H9 (cell line): Measurements from ENCODE around the gene DPF3. TPM values are rescaled to one million over a fixed set of nuclear protein-coding genes. Genes with fewer than 3 reads are reported as not detected.

Experiments
- DNase-seq: peaks from one replicate; pipeline ENCODE4 v3.0.0-alpha.2; 2017
- H2AFZ ChIP-seq: one replicate; pipeline ENCODE4 v1.6.1; 2013; ENCODE audit warnings: mild to moderate bottlenecking, low read length, control low read depth, moderate library complexity
- H2AK5ac ChIP-seq: 2 replicates; pipeline ENCODE4 v1.6.1; 2013; ENCODE audit warnings: low read length, control low read depth, mixed read lengths; ENCODE audit not compliant: insufficient read length
- H2BK120ac ChIP-seq: one replicate; pipeline ENCODE4 v1.6.1; 2013; ENCODE audit warnings: low read depth, mild to moderate bottlenecking, low read length, control low read depth, inconsistent platforms; ENCODE audit not compliant: poor library complexity, severe bottlenecking
- H2BK12ac ChIP-seq: 2 replicates; pipeline ENCODE4 v1.6.1; 2013; ENCODE audit warnings: low read length, control low read depth, mixed read lengths, low read depth; ENCODE audit not compliant: insufficient read length
- H2BK15ac ChIP-seq: 2 replicates; pipeline ENCODE4 v1.6.1; 2013; ENCODE audit warnings: low read depth, low read length, control low read depth
- H2BK20ac ChIP-seq: one replicate; pipeline ENCODE4 v1.6.1; 2013; ENCODE audit warnings: low read depth, mild to moderate bottlenecking, low read length, control low read depth, inconsistent platforms; ENCODE audit not compliant: poor library complexity, severe bottlenecking
- H2BK5ac ChIP-seq: 2 replicates; pipeline ENCODE4 v1.6.1; 2013; ENCODE audit warnings: low read length, control low read depth, mixed read lengths; ENCODE audit not compliant: insufficient read length
- H3K14ac ChIP-seq: 2 replicates; pipeline ENCODE4 v1.6.1; 2013; ENCODE audit warnings: low read length, control low read depth; ENCODE audit not compliant: insufficient read depth
- H3K18ac ChIP-seq: 2 replicates; pipeline ENCODE4 v1.6.1; 2013; ENCODE audit warnings: low read depth, mild to moderate bottlenecking, mixed read lengths, low read length, control low read depth; ENCODE audit not compliant: insufficient read length
- H3K23ac ChIP-seq: 2 replicates; pipeline ENCODE4 v1.6.1; 2013; ENCODE audit warnings: low read length, control low read depth, mixed read lengths, low read depth; ENCODE audit not compliant: insufficient read length
- H3K23me2 ChIP-seq: 2 replicates; pipeline ENCODE4 v1.6.1; 2013; ENCODE audit warnings: low read depth, mild to moderate bottlenecking, mixed read lengths, low read length, control low read depth; ENCODE audit not compliant: insufficient read length, poor library complexity, severe bottlenecking
- H3K27ac ChIP-seq: 2 replicates; pipeline ENCODE4 v1.5.1; 2013; ENCODE audit warnings: low read length, control low read depth, mixed read lengths, low read depth; ENCODE audit not compliant: insufficient read length
- H3K27me3 ChIP-seq: 2 replicates; pipeline ENCODE4 v1.6.1; 2013; ENCODE audit warnings: low read length, control low read depth, inconsistent platforms; ENCODE audit not compliant: insufficient read depth
- H3K4ac ChIP-seq: 2 replicates; pipeline ENCODE4 v1.6.1; 2013; ENCODE audit warnings: low read depth, mild to moderate bottlenecking, control low read depth, inconsistent platforms, low read length, moderate library complexity
- H3K4me1 ChIP-seq: 2 replicates; pipeline ENCODE4 v1.6.1; 2013; ENCODE audit warnings: low read length, control low read depth, inconsistent platforms; ENCODE audit not compliant: insufficient read depth
- H3K4me2 ChIP-seq: 2 replicates; pipeline ENCODE4 v1.6.1; 2013; ENCODE audit warnings: low read length, control low read depth, mixed read lengths; ENCODE audit not compliant: insufficient read length, insufficient read depth
- H3K56ac ChIP-seq: 2 replicates; pipeline ENCODE4 v1.6.1; 2013; ENCODE audit warnings: low read depth, mild to moderate bottlenecking, mixed read lengths, low read length, control low read depth; ENCODE audit not compliant: insufficient read length
- H3K79me1 ChIP-seq: 2 replicates; pipeline ENCODE4 v1.6.1; 2013; ENCODE audit warnings: low read depth, mild to moderate bottlenecking, moderate library complexity, low read length, control low read depth, inconsistent platforms; ENCODE audit not compliant: insufficient read depth, poor library complexity, severe bottlenecking
- H3K79me2 ChIP-seq: 2 replicates; pipeline ENCODE4 v1.6.1; 2013; ENCODE audit warnings: low read length, control low read depth, inconsistent platforms; ENCODE audit not compliant: insufficient read depth
- H3K9ac ChIP-seq: 2 replicates; pipeline ENCODE4 v1.6.1; 2013; ENCODE audit warnings: low read length, control low read depth, mixed read lengths; ENCODE audit not compliant: insufficient read length; ENCODE audit errors: extremely low read depth
- H3K9me3 ChIP-seq: one replicate; pipeline ENCODE4 v1.6.1; 2013; ENCODE audit warnings: low read depth, low read length, inconsistent platforms; ENCODE audit not compliant: control insufficient read depth
- H3T11ph ChIP-seq: one replicate; pipeline ENCODE4 v1.6.1; 2013; ENCODE audit warnings: mild to moderate bottlenecking, low read length, control low read depth, inconsistent platforms
- H4K20me1 ChIP-seq: one replicate; pipeline ENCODE4 v1.6.1; 2013; ENCODE audit not compliant: control insufficient read depth, insufficient read length, insufficient read depth
- H4K5ac ChIP-seq: 2 replicates; pipeline ENCODE4 v1.6.1; 2013; ENCODE audit warnings: low read depth, mild to moderate bottlenecking, mixed read lengths, low read length, control low read depth; ENCODE audit not compliant: insufficient read length
- H4K8ac ChIP-seq: replicated peaks from 2 replicates; pipeline ENCODE4 v1.6.1; 2013; ENCODE audit warnings: low read length, control low read depth, mixed read lengths, low read depth; ENCODE audit not compliant: insufficient read length
- H4K91ac ChIP-seq: 2 replicates; pipeline ENCODE4 v1.6.1; 2013; ENCODE audit warnings: low read depth, mild to moderate bottlenecking, moderate library complexity, mixed read lengths, low read length, control low read depth; ENCODE audit not compliant: insufficient read length
- H3K27ac Mint-ChIP-seq, 3 experiments: 2 replicates in 2 of 3; 3 replicates in 1 of 3; pipeline ENCODE4 v1.8.0; 2020 to 2021; ENCODE audit warnings: mixed read lengths in 3 of 3, mild to moderate bottlenecking in 1 of 3, moderate library complexity in 1 of 3
- H3K27me3 Mint-ChIP-seq: 2 replicates; pipeline ENCODE4 v1.8.0; 2021; ENCODE audit warnings: low read depth, mild to moderate bottlenecking, moderate library complexity, mixed read lengths
- H3K36me3 Mint-ChIP-seq, 3 experiments: 2 replicates in 2 of 3; 3 replicates in 1 of 3; pipeline ENCODE4 v1.8.0; 2020 to 2021; ENCODE audit warnings: low read depth in 3 of 3, mixed read lengths in 3 of 3; ENCODE audit not compliant: insufficient read depth in 1 of 3
- H3K4me1 Mint-ChIP-seq, 2 experiments: 2 replicates each; pipeline ENCODE4 v1.8.0; 2020; ENCODE audit warnings: mixed read lengths in 2 of 2
- H3K4me3 Mint-ChIP-seq, 2 experiments: 2 replicates in 1 of 2; 3 replicates in 1 of 2; pipeline ENCODE4 v1.8.0; 2020 to 2021; ENCODE audit warnings: mild to moderate bottlenecking in 2 of 2, mixed read lengths in 2 of 2, moderate library complexity in 1 of 2
- H3K9me3 Mint-ChIP-seq, 2 experiments: 2 replicates in 1 of 2; 3 replicates in 1 of 2; pipeline ENCODE4 v1.8.0; 2020; ENCODE audit warnings: mild to moderate bottlenecking in 2 of 2, mixed read lengths in 2 of 2, moderate library complexity in 1 of 2
- CTCF ChIP-seq: fragments of 200-600 bp; sonication (generic); conservative IDR thresholded peaks from 3 replicates; pipeline ENCODE4 v1.8.0; 2021; ENCODE audit warnings: antibody characterized with exemption, mild to moderate bottlenecking
- WGBS: extraction: QIAGEN DNeasy Blood & Tissue Kit; methylation state at CpG from one replicate; pipeline ENCODE4 v1.1.7; 2013; ENCODE audit warnings: missing lambda C conversion rate, low lambda C conversion rate, mixed read lengths; ENCODE audit not compliant: insufficient read length; ENCODE audit errors: extremely low coverage; 5-methylcytosine and 5-hydroxymethylcytosine counted together
- total RNA-seq: library from RNA; stranded (reverse); gene quantifications from 2 replicates; pipeline ENCODE4 v1.2.1, GENCODE V29; 2021

Gene DPF3
- total RNA-seq, 1 experiment from 2014 or later, result not detected

GRCh38 chr14:72925171-72925759 is 31.4 kb upstream of the DPF3 start:
- no peak overlapping the region for H3K27ac ChIP-seq
- no peaks in the 10 kb centered on the region for H3K79me2 ChIP-seq
- no peaks in the 10 kb centered on the region for H3K9me3 ChIP-seq
- peak overlapping the region; percentile 90 to 94; a peak in 4 of 5 replicates for H3K4me3 Mint-ChIP-seq
- no peaks in the 10 kb centered on the region; a peak in 1 of 5 replicates for H3K9me3 Mint-ChIP-seq
- H4K20me1 ChIP-seq, result no peaks in the 10 kb centered on the region
- H2BK20ac ChIP-seq, result no peak overlapping the region
- no peak overlapping the region for H3K14ac ChIP-seq
- peak overlapping the region; percentile 73 for H3K4me2 ChIP-seq
- no peak overlapping the region for H2BK15ac ChIP-seq
- no peaks in the 10 kb centered on the region for H3K27me3 ChIP-seq
- WGBS, result no CpG with 5 or more reads among the region's 22 CpGs
- no peak overlapping the region for H3K9ac ChIP-seq
- no peak overlapping the region for H2AFZ ChIP-seq
- H3K23me2 ChIP-seq, result peaks cover 8% of the 10 kb centered on the region
- no peaks in the 10 kb centered on the region for H3K4me1 ChIP-seq
- peaks cover 10 to 11% of the 10 kb centered on the region in 2 experiments for H3K4me1 Mint-ChIP-seq
- H3K56ac ChIP-seq, result no peak overlapping the region
- H4K91ac ChIP-seq, result no peak overlapping the region
- no peak overlapping the region for H4K5ac ChIP-seq
- no peak overlapping the region for H3K23ac ChIP-seq
- H4K8ac ChIP-seq, result no peak overlapping the region
- no peak overlapping the region for H2BK120ac ChIP-seq
- H3K27me3 Mint-ChIP-seq, result peaks cover 22% of the 10 kb centered on the region
- H2BK5ac ChIP-seq, result no peak overlapping the region
- no peak for TF ChIP-seq CTCF
- no peak overlapping the region for H3K4ac ChIP-seq
- no peak overlapping the region for H3T11ph ChIP-seq
- H3K18ac ChIP-seq, result no peak overlapping the region
- no peak overlapping the region for H2BK12ac ChIP-seq
- peaks cover 0 to 7% (median 0%) of the 10 kb centered on the region in 3 experiments; a peak in 3 of 7 replicates for H3K36me3 Mint-ChIP-seq
- no peak for DNase-seq
- H2AK5ac ChIP-seq, result no peak overlapping the region
- H3K27ac Mint-ChIP-seq, result no peak overlapping the region
- no peaks in the 10 kb centered on the region for H3K79me1 ChIP-seq
